ENCODE measurements around the gene PPP1R15B. TPM values are rescaled to one million over a fixed set of nuclear protein-coding genes. Genes with fewer than 3 reads are reported as not detected.

Gene PPP1R15B
- total and polyA plus RNA-seq, 2 of the 4 experiments (the other 2 are of a cell fraction): 14.9 to 15.0 TPM

DNA sequence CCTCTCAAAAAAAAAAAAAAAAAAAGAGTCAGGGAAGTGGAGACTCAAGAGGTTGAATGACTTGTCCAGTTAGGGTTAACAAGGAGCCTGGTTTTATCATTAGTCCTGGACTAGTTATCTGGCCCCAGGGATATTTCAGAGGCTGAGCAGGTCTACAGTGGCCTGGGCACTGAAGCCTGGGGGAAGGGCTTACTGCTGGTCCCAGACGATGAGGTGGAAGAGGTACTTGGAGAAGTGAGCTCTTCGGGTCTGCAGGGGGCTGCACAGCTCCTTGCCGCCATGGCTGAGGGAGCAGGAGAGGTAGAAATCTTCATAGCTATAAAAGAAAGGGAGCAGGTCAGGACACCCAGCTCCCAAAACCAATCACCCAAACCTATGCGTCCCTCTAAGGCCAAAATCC is 42.9 kb upstream of the PPP1R15B start:
- Histone ChIP-seq H3K9ac (ENCODE audit: low read depth, low read length) (no peak overlapping the region), H2AK5ac (ENCODE audit: low read depth, low read length) (no peak overlapping the region), H2BK5ac (ENCODE audit: low read depth, low read length, poor library complexity, severe bottlenecking) (no peak overlapping the region), H3K79me1 (ENCODE audit: low read depth in 1 of 2, low read length in 2 of 2) (no peaks in the 10 kb centered on the region), H4K5ac (ENCODE audit: low read depth, low read length) (no peak overlapping the region), H4K91ac (ENCODE audit: insufficient read depth, low read depth, low read length) (no peak overlapping the region), H2AK9ac (replicated peaks; ENCODE audit: low read depth, low read length, poor library complexity) (no peak overlapping the region), H3K27me3 (ENCODE audit: control insufficient read depth, insufficient read depth, low read length) (no peaks in the 10 kb centered on the region), H3K18ac (ENCODE audit: low read depth, low read length) (no peak overlapping the region), H3K23ac (ENCODE audit: low read depth, low read length) (no peak overlapping the region), H3K56ac (ENCODE audit: extremely low read depth, insufficient read depth, low read length) (no peak overlapping the region), H3K4ac (ENCODE audit: low read depth, low read length) (no peak overlapping the region), H4K8ac (ENCODE audit: low read depth in 2 of 2, low read length in 2 of 2) (no peak overlapping the region), H3K9me3 (ENCODE audit: control insufficient read depth, insufficient read depth, low read length) (no peaks in the 10 kb centered on the region), H3K36me3 (ENCODE audit: control insufficient read depth, insufficient read depth, low read length) (peaks cover 8% of the 10 kb centered on the region), H2AFZ (replicated peaks; ENCODE audit: low read length, poor library complexity) (no peak overlapping the region), H3K9me1 (ENCODE audit: insufficient read depth, low read length) (no peaks in the 10 kb centered on the region), H3K27ac (ENCODE audit: insufficient read depth, low read length) (no peak overlapping the region), H3K14ac (replicated peaks; ENCODE audit: low read depth, low read length) (no peak overlapping the region), H3K4me3 (ENCODE audit: insufficient read depth, low read depth, low read length) (no peak overlapping the region), H2BK15ac (ENCODE audit: low read depth, low read length) (no peak overlapping the region), H4K20me1 (ENCODE audit: insufficient read depth, low read length) (no peaks in the 10 kb centered on the region), H3K4me1 (ENCODE audit: control insufficient read depth, insufficient read depth, low read length) (no peaks in the 10 kb centered on the region), H3K4me2 (ENCODE audit: low read depth, low read length) (no peak overlapping the region), H2BK20ac (ENCODE audit: low read depth, low read length) (no peak overlapping the region), H2BK120ac (ENCODE audit: low read depth, low read length) (no peak overlapping the region)
- POLR2A ChIA-PET (ENCODE audit: unreplicated experiment): interaction anchor here (0.9 kb wide), 1 partner anchor 12 kb away, joined by 8 read pairs; no protein-coding TSS in a partner anchor
- intact Hi-C loops (cut with micrococcal nuclease): no loop called here
- TF ChIP-seq CHD1 (IDR thresholded peaks at IDR 0.05; ENCODE audit: low read depth, low read length): no peak
- no peak for TF ChIP-seq RAD21 (IDR thresholded peaks at IDR 0.05; ENCODE audit: low read length)
- no peak for TF ChIP-seq MAFK (IDR thresholded peaks at IDR 0.05; ENCODE audit: low read depth, low read length)
- TF ChIP-seq, protein P1, sequence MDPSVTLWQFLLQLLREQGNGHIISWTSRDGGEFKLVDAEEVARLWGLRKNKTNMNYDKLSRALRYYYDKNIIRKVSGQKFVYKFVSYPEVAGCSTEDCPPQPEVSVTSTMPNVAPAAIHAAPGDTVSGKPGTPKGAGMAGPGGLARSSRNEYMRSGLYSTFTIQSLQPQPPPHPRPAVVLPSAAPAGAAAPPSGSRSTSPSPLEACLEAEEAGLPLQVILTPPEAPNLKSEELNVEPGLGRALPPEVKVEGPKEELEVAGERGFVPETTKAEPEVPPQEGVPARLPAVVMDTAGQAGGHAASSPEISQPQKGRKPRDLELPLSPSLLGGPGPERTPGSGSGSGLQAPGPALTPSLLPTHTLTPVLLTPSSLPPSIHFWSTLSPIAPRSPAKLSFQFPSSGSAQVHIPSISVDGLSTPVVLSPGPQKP (IDR thresholded peaks at IDR 0.05; ENCODE audit: borderline replicate concordance, low read depth, low read length): no peak
- TF ChIP-seq RCOR1 (IDR thresholded peaks at IDR 0.05; ENCODE audit: insufficient replicate concordance, low read length): no peak
- TF ChIP-seq SMC3 (IDR thresholded peaks at IDR 0.05; ENCODE audit: low read depth, low read length): no peak
- TF ChIP-seq MAZ (IDR thresholded peaks at IDR 0.05; ENCODE audit: borderline replicate concordance, low read depth, low read length): no peak
- TF ChIP-seq, protein P2, sequence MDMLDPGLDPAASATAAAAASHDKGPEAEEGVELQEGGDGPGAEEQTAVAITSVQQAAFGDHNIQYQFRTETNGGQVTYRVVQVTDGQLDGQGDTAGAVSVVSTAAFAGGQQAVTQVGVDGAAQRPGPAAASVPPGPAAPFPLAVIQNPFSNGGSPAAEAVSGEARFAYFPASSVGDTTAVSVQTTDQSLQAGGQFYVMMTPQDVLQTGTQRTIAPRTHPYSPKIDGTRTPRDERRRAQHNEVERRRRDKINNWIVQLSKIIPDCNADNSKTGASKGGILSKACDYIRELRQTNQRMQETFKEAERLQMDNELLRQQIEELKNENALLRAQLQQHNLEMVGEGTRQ (IDR thresholded peaks at IDR 0.05; ENCODE audit: low read depth, low read length): no peak
- no peak for TF ChIP-seq POLR2A (IDR thresholded peaks at IDR 0.05; ENCODE audit: low read depth, low read length)
- no peak for TF ChIP-seq MXI1 (IDR thresholded peaks at IDR 0.05; ENCODE audit: borderline replicate concordance, low read depth, low read length)
- TF ChIP-seq, protein P3, sequence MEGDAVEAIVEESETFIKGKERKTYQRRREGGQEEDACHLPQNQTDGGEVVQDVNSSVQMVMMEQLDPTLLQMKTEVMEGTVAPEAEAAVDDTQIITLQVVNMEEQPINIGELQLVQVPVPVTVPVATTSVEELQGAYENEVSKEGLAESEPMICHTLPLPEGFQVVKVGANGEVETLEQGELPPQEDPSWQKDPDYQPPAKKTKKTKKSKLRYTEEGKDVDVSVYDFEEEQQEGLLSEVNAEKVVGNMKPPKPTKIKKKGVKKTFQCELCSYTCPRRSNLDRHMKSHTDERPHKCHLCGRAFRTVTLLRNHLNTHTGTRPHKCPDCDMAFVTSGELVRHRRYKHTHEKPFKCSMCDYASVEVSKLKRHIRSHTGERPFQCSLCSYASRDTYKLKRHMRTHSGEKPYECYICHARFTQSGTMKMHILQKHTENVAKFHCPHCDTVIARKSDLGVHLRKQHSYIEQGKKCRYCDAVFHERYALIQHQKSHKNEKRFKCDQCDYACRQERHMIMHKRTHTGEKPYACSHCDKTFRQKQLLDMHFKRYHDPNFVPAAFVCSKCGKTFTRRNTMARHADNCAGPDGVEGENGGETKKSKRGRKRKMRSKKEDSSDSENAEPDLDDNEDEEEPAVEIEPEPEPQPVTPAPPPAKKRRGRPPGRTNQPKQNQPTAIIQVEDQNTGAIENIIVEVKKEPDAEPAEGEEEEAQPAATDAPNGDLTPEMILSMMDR (conservative IDR thresholded peaks at IDR 0.05; ENCODE audit: low read depth, low read length): no peak
- no peak for TF ChIP-seq FOS (IDR thresholded peaks at IDR 0.05; ENCODE audit: low read depth, low read length)
- no peak for TF ChIP-seq RFX5 (IDR thresholded peaks at IDR 0.05; ENCODE audit: low read depth, low read length)
- no peak for TF ChIP-seq CEBPB (IDR thresholded peaks at IDR 0.05; ENCODE audit: low read depth, low read length)
- no peak for TF ChIP-seq BHLHE40 (IDR thresholded peaks at IDR 0.05; ENCODE audit: low read depth, low read length)
- TF ChIP-seq NFE2L2 (IDR thresholded peaks at IDR 0.05; ENCODE audit: low read depth, low read length): no peak
- CTCF ChIA-PET: no interaction called here
- dilution Hi-C loops (cut with HindIII; ENCODE audit: low sequenced_read_pairs, unreplicated experiment): no loop called here
- BruUV-seq (replicated peaks): no TSS peak
- WGBS, 2 experiments (ENCODE audit: extremely low coverage in 2 of 2, insufficient read length in 1 of 2): no CpG with 5 or more reads among the region's 4 CpGs
- DNase-seq: no peak
- ATAC-seq (ENCODE audit: low read depth): no peak
- in situ Hi-C loops (cut with MboI; ENCODE audit: low sequenced_read_pairs): no loop called here
